Activated effector memory CD4-positive, alpha-beta T cell treated with Interleukin-2 at 50 U/mL for 16 hours (primary cell): ENCODE data around the gene GAPDHS.

Experiments used
- DNase-seq: peaks from one replicate; pipeline ENCODE4 v3.0.0-alpha.2; 2020

The GAPDHS gene

DNA sequence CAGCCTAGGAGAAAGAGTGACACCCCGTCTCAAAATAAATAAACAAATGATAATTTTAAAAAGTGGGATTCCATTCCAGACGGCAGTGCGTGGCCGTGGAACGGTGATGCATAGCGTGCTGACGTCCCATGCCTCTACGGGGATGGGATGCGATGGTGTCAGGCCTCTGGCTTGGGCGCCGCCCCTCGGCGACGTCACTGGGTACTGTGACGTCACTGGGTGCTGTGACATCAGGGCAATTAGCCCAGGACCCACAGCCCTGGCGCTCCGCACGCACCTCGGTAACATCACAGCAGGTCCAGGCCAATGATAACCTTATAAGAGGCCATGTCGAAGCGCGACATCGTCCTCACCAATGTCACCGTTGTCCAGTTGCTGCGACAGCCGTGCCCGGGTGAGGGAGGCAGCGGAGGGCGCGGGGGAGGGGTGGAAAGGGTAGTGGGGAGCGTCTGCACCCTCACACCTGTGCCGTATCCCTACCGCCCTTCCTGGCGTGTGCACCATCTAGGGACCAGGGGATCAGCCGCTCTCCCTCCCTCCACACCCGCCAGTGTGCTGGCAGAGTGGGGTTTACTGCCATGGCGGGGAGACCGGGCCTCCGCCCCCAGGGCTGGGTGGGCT lies at the start of gene GAPDHS:
TSS of gene GAPDHS (plus strand) at position 256 of the 621 bp plus-strand sequence. CDS start at position 328, 72 bp downstream.
- no peak for DNase-seq

DNA sequence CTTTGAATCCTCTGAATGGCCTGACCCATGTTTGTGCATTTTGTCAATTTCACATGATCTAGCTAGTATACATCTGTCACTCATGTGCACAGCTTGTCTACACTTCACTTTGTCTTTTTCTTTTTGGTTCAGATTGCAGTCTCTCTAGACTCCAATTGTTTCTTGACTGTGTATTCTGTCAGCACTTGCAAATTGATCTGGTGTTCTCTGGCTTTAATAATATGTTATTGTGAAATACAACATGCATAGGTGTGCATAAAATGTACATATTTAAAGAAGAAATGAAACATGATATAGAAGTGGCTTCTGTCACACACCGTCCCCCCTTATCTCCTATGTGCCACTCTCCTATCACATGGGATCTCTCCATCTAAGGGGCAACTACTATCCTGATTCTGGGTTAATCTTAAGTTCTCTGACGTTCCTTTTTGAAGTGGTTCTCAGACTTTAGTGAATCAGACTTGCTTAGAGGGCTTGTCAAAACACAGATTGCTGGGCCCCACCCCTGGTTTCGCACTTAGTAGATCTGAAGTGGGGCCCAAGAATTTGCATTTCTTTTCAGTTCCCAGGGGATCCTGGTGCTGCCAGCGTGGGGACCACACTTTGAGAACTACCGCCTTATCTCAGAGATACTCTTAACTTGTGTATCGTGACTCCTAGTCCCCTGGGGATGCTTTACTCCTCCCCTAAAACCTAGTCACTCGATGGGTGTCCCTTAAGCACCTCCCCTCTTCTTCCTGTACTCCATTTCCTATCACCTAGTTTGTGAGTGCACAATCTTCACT lies 48.8 kb upstream of the GAPDHS start:
- no peak for DNase-seq

DNA sequence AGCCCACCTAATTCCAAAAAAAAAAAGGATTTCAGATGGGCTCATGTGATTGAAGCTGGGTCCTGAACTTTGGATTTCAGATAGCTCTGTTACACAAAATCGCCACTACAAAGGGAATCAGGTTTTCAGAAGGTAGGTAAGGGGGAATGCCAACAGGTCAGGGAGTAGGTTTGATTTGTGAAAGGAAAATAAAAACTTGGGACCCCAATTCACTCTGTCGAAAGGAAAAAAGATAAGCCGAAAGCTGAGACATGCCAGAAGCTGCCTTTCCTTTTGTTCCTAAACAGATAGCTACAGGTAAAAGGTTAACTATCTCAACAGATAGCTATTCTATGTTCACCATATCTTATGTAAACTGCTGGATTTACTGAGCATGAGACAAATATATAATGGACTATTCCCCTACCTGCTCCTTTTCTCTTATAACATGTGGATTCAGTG lies 47.0 kb upstream of the GAPDHS start:
- no peak for DNase-seq

DNA sequence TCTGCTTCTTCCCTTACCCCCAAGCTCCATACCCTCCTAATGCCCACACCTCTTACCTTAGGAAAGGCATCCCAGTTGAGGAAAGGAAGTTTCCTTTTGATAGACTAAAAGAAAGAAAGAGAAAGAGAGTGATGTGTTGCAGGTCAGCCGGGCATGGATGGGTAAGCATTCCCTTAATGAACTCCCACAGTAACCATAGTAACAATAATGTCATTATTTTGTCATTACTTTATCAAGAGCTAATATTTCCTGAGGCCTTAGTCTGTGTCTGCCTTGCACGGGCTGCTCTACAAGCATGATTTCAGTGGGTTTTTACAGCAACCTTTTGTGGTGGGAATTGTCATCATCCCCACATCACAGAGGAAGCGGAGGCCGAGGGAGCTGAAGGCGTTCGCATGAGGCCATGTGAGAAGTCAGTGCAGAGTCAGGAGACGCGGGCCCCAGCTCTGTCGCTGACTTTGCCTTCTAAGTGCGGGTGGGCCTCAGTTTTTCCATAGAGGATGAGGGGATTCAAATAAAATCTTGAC lies 45.5 kb upstream of the GAPDHS start:
- DNase-seq = no peak

DNA sequence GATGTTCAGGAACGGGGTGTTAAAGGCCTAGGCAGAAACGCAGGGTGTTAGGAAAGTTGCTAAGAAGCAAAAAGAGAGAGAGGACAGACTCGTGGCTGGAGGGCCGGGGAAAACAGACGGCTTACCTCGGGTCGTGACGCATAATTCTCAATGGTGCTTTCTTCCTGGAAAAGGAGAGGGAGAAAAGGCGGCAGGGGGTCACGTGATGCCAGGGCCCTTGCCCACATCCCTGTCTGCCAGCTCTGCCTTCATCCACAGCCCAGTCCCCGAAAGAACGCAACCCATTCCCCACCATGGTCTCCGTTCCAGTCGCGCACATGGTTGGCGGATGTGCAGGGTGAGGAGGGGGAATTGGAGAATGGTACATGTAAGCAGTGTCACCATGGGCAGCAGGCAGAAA lies 44.6 kb upstream of the GAPDHS start:
- no peak for DNase-seq

DNA sequence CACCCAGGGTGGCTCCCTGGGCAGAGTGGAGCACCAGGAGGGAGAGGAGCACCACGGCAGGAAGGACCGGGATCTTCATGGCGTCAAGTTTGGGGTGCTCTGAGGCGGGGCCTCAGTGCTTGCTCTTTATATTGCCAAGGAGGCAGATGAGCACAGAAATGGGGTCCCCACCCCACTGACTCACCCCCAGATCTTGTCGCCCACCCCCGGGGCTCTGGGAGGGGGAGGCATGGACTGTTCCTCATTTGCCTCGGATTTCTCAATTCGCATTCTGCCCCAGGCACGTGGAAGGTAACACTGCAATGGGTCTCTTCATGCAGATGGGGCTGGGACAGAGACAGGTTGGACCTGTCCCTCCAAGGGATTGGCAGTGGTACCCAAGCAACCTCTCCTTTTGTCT lies 42.9 kb upstream of the GAPDHS start, which contains the start of gene KRTDAP:
TSS of gene KRTDAP (minus strand) at position 101 of the 400 bp plus-strand sequence. CDS start at position 79, 22 bp downstream.
- DNase-seq = no peak

DNA sequence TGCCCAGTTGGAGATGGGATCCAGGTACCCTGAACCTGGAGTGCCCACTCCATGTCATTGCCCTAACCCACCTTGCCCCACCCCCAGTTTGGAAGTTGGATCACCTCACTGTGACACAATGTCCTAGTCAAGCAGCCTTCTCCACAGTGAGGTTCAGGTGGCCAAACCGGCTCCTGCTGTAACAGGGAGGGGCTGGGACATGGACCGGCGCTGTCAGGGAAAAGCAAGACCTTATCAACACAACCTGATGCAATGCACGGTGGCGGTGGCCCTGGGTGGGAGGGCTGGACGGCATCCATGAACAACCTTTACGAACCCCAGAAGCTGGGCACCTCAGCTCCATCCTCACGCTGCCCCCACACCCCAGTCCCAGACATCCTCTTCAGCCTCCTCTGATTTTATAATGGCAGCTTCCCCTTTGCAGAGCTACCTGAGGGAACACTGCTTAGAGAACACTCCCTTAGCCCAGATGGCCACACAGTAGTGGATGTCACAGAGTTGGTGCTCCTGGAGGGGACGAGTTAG lies 41.4 kb upstream of the GAPDHS start:
- no peak for DNase-seq

DNA sequence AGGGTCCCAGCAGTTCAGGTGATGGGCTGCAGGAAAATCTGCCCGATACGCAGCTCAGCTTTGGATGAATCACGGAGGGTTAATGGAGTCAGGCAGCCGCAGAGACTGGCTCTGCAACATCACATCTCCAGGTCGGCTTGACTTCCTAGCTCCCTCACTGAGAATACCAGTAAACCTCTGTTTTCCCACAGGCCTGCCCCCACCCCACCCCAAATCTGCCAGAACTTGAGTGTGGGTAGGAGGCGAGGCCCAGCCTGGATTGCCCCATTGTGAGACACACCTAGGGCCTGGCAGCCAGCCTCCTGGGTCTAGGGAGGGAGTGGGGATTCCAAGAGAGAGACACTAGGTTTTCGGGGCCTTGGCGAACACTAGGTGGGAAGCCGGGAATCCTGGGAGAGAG lies 39.3 kb upstream of the GAPDHS start:
- DNase-seq = no peak

DNA sequence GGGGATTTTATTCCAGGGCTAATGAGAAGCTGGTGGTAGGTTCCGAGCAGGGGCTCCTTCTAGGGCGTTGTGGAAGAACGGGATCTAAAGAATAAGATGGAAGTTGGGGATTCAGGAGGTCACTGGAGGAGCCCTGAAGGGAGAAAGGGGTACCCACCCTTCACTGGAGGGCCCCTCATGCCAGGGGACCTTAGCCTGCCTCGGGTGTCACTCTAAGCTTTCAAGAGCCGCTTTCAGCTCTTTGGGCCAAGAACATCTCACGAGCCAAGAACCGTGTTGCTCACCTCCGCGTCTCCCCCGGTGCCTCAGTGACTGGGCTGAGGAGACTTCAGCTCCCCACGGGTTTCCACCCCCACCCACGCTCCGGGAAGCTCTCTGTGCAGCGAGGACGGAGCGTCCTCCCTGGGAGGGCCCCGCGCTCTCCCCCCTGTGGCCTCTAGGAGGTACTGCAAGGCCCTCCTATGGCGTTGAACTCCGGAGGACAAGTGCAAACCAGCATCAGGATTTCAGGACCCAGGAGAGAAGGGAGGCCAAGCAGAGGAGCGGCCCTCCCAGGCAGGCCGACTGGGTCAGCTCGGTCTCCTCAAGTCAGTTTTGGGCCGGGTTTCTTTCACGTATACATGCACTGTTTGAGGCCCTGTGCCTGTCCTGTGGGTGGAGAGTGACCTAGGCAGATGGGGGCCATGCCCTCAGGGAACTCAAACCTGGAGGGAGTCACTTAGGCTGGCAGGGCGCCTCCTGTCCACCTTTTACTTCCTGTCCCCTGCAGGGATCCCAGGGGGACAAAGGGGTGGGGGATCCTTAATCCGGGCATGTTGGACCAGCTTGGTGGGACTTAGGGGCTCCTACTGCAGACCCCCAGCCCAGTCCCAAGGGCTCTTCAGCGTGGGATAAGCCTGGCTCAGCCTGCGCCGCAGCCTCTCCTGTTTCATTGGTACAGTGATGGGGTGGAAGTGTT lies 37.9 kb upstream of the GAPDHS start:
- DNase-seq = peak; percentile 43

DNA sequence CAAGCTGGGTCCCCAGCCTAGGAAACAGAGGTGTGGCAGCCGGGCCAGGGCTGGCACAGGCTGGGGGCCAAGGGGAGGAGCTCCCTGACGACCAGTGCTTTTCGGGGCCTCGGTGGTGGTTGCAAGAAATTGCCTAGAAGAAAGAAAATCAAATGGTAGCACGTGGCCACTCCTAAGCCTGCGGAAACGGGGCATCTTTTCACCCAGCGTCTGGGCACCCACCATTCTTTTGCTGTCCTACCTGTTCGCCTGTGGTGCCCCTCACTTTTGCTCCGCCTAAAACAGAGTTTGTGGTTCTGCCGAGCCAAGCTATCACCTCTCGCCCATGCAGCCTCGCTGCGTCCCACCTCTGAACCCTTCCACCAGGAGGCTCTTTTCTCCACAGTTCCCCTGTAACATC lies 35.9 kb upstream of the GAPDHS start:
- no peak for DNase-seq

DNA sequence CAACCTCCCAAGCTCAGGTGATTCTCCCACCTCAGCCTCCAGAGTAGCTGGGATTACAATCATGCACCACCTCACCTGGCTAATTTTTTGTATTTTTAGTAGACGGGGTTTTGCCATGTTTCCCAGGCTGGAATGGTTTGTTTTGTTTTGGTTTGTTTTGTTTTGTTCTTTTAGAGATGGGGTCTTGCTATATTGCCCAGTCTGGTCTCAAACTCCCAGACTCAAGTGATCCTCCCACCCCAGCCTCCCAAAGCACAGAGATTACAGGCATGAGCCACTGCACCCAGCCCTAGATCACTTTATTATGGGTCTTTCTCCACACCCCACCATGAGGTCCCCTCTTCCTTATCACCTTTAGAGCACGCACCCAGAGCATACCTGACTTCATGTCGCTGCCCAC lies 35.0 kb upstream of the GAPDHS start:
- no peak for DNase-seq

DNA sequence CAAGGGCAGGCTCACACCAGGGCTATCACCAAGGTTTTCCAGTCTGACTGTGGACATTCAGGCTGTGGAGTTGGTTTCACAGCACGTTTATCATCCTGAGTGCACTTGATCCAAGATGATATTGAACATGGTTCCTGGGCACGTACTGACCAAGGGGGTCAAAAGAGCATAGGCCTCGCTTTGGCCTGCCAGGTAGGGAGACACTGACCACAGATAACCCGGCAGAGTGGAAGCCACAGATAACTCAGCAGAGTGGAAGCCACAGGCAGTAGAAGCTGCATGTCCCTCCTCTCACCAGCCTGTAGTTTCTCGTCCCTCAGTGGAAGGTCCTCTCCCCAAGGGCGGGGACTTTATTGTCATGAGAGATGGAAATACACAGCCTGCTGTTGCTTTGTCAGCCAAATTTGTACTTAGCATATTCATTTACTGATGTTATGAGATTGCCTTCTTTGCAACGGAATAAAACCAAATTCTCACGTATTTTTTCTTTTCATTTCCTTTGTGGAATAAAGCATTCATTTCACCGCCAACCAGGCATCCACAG lies 34.2 kb upstream of the GAPDHS start:
- DNase-seq = no peak

DNA sequence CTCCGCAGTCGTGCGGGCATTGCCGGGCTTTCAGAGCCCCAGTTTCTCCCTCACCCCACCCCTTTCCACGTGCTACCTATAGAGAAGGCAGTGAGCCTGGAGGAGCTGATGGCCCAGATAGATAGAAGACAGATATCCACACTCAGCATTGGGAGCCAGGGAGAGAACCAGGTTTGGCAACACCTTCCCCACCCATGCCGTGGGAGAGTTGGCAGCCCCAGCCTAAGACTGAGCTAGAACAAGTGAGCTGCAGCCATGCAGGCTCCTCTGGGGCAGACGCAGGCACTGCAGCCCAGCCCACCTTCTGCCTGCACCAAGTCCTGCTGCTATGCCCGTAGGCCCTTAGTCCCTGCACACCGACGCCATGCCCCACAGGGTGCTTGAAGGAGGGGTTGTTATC lies 32.6 kb upstream of the GAPDHS start:
- no peak for DNase-seq

DNA sequence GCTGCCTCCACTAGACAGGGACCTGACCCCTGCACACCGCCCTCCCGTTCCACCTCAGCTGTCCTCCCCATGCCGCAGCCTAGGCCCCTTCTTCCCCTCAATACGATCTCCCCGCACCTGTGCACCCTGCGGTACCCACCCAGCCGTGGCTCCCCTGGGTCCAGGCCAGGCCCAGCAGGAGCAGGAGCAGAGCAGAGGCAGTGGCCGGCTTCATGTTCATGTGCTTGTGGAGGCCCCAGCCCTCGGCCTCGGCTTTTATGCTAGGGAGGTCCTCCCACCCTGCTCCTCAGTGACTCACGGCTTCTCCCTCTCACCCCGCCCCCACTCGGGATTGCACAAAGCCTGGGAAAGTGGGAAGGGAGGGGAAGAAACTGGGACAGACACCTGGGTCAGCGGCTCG lies 31.6 kb upstream of the GAPDHS start:
- DNase-seq = no peak

DNA sequence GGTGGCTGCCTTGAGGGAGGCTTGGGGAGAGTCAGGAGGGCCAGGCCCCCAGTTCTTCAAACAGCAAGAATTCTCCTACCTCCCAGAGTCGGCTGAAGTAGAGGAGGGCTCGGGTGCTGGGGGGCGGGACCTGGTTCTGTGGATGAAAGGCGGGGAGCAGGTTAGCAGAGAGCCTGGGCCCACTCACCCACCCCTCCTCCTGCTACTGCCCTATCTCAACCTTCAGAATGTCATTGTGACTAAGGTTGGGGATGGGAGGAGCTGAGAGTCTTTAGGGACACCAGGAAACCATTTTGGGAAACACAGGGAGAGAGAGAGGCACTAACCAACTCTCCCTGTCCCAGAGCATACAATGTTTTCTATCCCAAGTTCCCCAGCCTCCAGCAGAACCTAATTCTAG lies 30.5 kb upstream of the GAPDHS start:
- no peak for DNase-seq

DNA sequence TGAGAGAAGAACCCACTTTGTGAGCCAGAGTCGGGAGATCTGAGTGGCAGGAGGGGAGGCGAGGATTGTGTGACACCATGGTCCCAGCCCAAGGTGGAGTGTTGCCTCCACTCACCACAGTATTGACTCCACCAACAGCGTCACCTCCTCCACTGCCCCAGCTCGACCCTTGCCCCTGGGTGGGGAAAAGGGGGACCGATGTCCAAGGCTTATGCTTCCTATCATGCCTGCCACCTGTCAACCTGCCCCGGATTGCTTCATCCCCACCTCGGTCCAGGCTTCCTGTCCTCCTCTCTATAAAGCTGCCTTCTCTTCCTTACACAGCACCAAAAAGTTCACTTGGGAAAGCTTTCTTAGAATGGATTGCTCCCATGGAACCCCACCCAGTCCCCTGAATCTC lies 27.2 kb upstream of the GAPDHS start:
- DNase-seq = no peak

DNA sequence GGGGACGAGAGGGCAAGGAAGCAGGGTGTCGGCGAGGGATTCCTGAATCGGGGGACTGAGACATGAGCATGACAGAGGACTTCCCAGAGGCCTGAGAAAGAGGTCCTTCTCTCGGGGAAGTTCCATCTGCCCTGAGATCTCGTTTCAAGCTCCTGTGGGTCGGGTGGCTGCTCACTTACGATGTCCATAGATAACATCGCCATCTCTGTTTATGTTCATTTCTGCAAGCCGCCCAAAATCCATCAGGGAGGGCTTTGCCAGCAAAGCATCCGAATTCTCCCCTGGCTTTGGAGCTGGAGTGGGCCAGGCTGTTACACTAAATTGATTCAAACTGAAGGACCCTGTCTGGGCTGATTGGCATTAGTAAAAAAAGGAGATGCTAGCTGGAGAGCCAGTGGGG lies 25.7 kb upstream of the GAPDHS start:
- no peak for DNase-seq

DNA sequence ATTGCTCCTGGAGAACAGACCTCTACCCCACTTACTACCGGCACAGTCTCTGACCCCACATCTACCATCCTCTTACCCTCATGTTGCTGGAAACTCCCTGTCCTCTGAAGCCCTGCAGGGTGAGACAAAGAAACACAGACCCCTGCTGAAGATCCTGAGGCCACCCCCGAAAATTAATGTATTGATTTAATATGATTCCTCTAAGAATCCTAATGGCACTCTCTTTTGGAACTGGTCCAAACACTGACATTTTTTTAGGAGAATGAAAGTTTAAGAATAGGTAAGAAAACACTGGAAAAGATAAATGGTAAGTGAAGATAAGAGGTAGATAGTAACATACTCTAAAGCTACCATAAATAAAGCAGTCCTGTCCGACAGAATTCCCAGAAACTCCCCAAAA lies 25.1 kb upstream of the GAPDHS start:
- no peak for DNase-seq

DNA sequence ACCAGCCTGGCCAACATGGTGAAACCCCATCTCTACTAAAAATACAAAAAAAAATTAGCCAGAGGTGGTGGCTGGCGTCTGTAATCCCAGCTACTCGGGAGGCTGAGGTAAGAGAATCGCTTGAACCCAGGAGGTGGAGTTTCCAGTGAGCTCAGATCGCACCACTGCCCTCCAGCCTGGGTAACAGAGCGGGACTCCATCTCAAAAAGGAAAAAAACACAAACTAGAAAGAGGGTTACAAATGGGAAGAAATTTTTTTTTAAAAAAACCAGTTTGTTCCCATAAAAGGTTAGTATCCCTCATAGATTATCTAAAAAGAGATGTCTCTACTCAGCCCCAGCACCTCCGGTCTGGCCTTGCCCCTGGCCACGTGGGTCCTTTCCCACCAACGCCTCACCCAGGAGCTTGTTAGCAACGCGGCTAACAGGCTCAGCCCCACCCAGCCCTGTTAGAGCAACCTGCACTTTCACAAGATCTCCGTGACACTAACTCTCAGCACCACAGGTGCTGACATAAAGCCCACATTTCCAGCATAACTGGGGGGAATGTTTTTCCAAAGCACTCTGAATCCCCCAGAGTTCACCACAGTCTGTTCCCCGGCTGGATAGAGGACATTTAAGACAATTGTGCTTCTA lies 24.1 kb upstream of the GAPDHS start:
- DNase-seq = peak; percentile 17

DNA sequence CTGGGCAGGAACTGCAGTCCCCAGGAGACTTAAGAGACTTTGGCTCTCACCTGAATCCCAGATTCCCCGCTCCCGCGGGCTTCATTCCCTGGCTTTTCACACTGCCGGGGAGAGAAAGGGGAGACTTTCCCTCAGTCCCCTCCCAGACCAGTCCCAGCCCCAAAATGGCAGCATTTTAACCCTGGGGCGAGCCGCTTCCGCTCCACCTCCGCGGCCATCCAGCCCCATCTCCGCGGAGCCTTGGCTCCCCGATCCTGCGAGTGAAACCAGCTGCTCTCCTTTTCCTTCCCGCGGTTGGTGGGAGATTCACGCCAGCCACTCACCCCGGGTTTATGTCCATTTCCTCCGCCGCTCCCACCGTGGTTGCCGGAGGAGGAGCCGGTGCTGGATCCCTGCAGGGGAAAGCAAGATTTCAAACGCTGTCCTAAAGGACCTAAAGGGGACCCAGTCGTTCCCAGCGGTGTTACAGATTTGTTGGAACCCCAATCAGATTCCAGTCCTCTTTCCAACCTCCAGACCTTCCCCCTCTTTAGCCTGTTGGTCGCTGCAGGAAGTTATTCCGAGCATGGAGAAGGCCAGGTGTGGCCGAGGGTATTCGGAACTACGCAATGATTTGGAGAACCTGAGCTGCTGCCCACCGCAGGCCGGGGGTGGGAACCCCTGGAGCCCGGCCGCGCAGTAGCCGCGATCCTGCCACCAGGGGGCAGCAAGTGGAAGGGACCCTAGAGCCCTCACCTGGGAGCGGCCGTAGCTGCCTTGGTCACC lies 23.2 kb upstream of the GAPDHS start:
- DNase-seq = peak; percentile 51

DNA sequence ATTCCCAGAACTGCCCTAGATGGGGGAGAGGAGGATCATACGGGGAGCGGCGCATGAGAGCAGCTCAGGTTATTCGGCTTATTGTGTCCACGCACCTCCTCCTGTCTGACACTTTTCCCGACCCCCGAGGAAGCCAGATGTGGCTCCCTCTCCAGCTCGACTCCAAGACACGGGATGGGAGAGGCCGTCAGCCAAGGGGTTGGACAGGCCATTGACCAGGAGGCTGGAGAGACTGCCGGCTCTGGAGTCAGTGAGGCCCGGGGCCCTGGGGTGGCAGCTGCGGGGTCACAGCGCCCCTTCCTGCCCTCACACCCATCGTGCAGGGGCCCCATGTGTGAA lies 22.7 kb upstream of the GAPDHS start:
- DNase-seq = no peak
